HEK293T (cell line): ENCODE results near the gene SLC23A1.

Source experiments
- BHLHE40 ChIP-seq: fragments of 450-650 bp; IDR thresholded peaks from 2 replicates; pipeline ENCODE4 v1.6.1; 2016; ENCODE audit warnings: mild to moderate bottlenecking, moderate library complexity, borderline replicate concordance
- CTBP1 ChIP-seq: fragments of 450-650 bp; IDR thresholded peaks from 2 replicates; pipeline ENCODE4 v1.6.1; 2016; ENCODE audit warnings: borderline replicate concordance
- ELF4 ChIP-seq: fragments of 450-650 bp; IDR thresholded peaks from 2 replicates; pipeline ENCODE4 v1.6.1; 2017; ENCODE audit warnings: antibody characterized with exemption
- FOXA1 ChIP-seq: fragments of 450-650 bp; IDR thresholded peaks from 2 replicates; pipeline ENCODE4 v1.6.1; 2016; ENCODE audit warnings: mild to moderate bottlenecking
- FOXK2 ChIP-seq: fragments of 450-650 bp; IDR thresholded peaks from 2 replicates; pipeline ENCODE4 v1.6.1; 2016; ENCODE audit warnings: mild to moderate bottlenecking
- FOXM1 ChIP-seq: fragments of 450-650 bp; IDR thresholded peaks from 2 replicates; pipeline ENCODE4 v1.6.1; 2017; ENCODE audit warnings: mild to moderate bottlenecking, borderline replicate concordance
- HDGF ChIP-seq: fragments of 450-650 bp; IDR thresholded peaks from 2 replicates; pipeline ENCODE4 v1.6.1; 2017; ENCODE audit warnings: antibody characterized with exemption, borderline replicate concordance
- SP1 ChIP-seq: fragments of 450-650 bp; IDR thresholded peaks from 2 replicates; pipeline ENCODE4 v1.6.1; 2017
- SUZ12 ChIP-seq: fragments of 450-650 bp; IDR thresholded peaks from 2 replicates; pipeline ENCODE4 v1.6.1; 2016; ENCODE audit warnings: mild to moderate bottlenecking

- TF ChIP-seq SP1 (no peak), CTBP1 (no peak), FOXK2 (no peak), BHLHE40 (no peak), FOXM1 (no peak), SUZ12 (no peak), ELF4 (no peak), HDGF (no peak), FOXA1 (no peak)
Observed at GRCh38 chr5:139425497-139425896, 42.4 kb upstream of the SLC23A1 start.
